ENCODE data around the gene NRN1L.

NRN1L gene

DNA sequence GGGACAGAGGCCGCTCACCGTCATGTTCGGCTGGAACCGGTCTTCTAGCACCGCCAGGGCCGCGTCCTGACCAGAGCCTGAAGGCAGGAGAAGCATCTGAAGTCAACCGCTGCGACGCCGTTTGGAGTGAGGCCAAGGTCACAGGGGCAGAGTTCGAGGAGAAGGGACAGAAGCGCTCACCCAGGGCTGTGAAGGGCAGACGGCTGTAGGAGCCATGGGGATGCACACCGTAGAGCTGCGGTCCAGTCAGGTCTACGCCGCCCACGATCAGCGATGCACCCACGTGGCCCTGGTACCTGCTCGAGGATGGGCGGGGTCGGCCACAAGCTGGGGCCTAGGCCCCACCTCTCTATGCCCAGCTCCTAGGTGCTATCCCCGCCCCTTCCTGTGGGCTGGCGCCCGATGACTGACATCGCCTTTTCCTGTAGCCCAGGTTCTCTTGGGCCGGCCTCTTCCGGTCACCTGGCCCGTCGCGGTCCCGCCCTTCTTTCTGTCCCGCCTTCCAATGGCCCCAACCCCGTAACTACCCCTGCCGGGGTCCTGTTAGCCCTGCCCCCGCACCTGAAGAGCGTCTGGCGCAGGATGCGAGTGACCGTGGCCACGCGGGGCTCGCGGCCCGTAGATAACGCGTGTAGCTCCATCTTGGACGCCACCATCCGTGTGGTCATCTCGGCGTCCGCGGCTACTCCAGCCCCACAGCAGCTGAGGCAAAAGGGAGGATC lies 50.9 kb downstream of the NRN1L start:
- Histone ChIP-seq H3K9me3 (ENCODE audit: control insufficient read depth, insufficient read depth, low read length) (no peaks in the 10 kb centered on the region), H3K4me1 (ENCODE audit: control insufficient read depth, insufficient read depth, low read length) (peaks cover 3% of the 10 kb centered on the region), H3K4me3 (ENCODE audit: low read length) (peak overlapping the region; percentile 86), H3K27ac (ENCODE audit: low read length) (no peak overlapping the region), H3K27me3 (ENCODE audit: control insufficient read depth, insufficient read depth, low read length) (no peaks in the 10 kb centered on the region), H3K36me3 (ENCODE audit: control insufficient read depth, insufficient read depth, low read length) (no peaks in the 10 kb centered on the region)
- WGBS (ENCODE audit: insufficient coverage, insufficient read length): no CpG with 5 or more reads among the region's 55 CpGs
- peak; percentile 95 for DNase-seq (ENCODE audit: low read depth, low spot score)

All from iPS DF 6.9 (cell line).